GM21360 (cell line): ENCODE data around the gene CCSER2.
A peak's percentile ranks its signal among the peaks of the same experiment; 100 is the strongest.
"Not testable (repeated sequence)": the region's sequence is repeated elsewhere in the genome, so short reads cannot be mapped to it uniquely, and the experiment has no call there.

Experiments
- ATAC-seq: cut with Tn5 transposase; IDR thresholded peaks from one replicate; pipeline ENCODE4 v1.9.1; 2021; ENCODE audit warnings: mild to moderate bottlenecking, moderate library complexity; ENCODE audit not compliant: unreplicated experiment

The CCSER2 gene

GRCh38 chr10:84310470-84310869, 17.9 kb upstream of the CCSER2 start:
- no peak for ATAC-seq

- ATAC-seq, result no peak
Observed at GRCh38 chr10:84311576-84311975, 16.8 kb upstream of the CCSER2 start.

- ATAC-seq, result no peak
Observed at GRCh38 chr10:84312816-84313215, 15.6 kb upstream of the CCSER2 start.

GRCh38 chr10:84314275-84314674, 14.1 kb upstream of the CCSER2 start:
- no peak for ATAC-seq

- ATAC-seq, result no peak
Observed at GRCh38 chr10:84317174-84317573, 11.2 kb upstream of the CCSER2 start.

- no peak for ATAC-seq
Observed at GRCh38 chr10:84321902-84322301, 6.5 kb upstream of the CCSER2 start.

- ATAC-seq, result not testable (repeated sequence)
Observed at GRCh38 chr10:84323566-84323965, 4.8 kb upstream of the CCSER2 start.

- ATAC-seq, result not testable (repeated sequence)
Observed at GRCh38 chr10:84326995-84327394, 1.4 kb upstream of the CCSER2 start.

GRCh38 chr10:84329196-84329611, 815 bp downstream of the CCSER2 start:
- peak; percentile 29 for ATAC-seq

- ATAC-seq, result peak; percentile 16
Observed at GRCh38 chr10:84329986-84330651, 1.7 kb downstream of the CCSER2 start.

- no peak for ATAC-seq
Observed at GRCh38 chr10:84331091-84331490, 2.7 kb downstream of the CCSER2 start.

GRCh38 chr10:84333864-84334451, 5.6 kb downstream of the CCSER2 start:
- peak; percentile 44 for ATAC-seq

GRCh38 chr10:84334811-84335210, 6.4 kb downstream of the CCSER2 start:
- no peak for ATAC-seq

- no peak for ATAC-seq
Observed at GRCh38 chr10:84335516-84335915, 7.1 kb downstream of the CCSER2 start.

- ATAC-seq, result no peak
Observed at GRCh38 chr10:84336406-84337090, 8.2 kb downstream of the CCSER2 start.

GRCh38 chr10:84337199-84337598, 8.8 kb downstream of the CCSER2 start:
- no peak for ATAC-seq

GRCh38 chr10:84339025-84339424, 10.6 kb downstream of the CCSER2 start:
- ATAC-seq, result no peak

- no peak for ATAC-seq
Observed at GRCh38 chr10:84340187-84340586, 11.8 kb downstream of the CCSER2 start.

GRCh38 chr10:84340632-84341537, 12.5 kb downstream of the CCSER2 start:
- no peak for ATAC-seq

- ATAC-seq, result no peak
Observed at GRCh38 chr10:84341538-84341856, 13.1 kb downstream of the CCSER2 start.

GRCh38 chr10:84341983-84342382, 13.6 kb downstream of the CCSER2 start:
- ATAC-seq, result no peak
